HL-60/S4 (cell line): ENCODE results near the gene RAB11B.
"Not testable (repeated sequence)": the region's sequence is repeated elsewhere in the genome, so short reads cannot be mapped to it uniquely, and the experiment has no call there.

Experiments
- in situ Hi-C: fragments of 300-500 bp; cut with MboI; formaldehyde crosslinking; loops from 2 replicates; pipeline ENCODE4 v1.14.3; 2022; ENCODE audit warnings: low sequenced_read_pairs

The RAB11B gene

DNA sequence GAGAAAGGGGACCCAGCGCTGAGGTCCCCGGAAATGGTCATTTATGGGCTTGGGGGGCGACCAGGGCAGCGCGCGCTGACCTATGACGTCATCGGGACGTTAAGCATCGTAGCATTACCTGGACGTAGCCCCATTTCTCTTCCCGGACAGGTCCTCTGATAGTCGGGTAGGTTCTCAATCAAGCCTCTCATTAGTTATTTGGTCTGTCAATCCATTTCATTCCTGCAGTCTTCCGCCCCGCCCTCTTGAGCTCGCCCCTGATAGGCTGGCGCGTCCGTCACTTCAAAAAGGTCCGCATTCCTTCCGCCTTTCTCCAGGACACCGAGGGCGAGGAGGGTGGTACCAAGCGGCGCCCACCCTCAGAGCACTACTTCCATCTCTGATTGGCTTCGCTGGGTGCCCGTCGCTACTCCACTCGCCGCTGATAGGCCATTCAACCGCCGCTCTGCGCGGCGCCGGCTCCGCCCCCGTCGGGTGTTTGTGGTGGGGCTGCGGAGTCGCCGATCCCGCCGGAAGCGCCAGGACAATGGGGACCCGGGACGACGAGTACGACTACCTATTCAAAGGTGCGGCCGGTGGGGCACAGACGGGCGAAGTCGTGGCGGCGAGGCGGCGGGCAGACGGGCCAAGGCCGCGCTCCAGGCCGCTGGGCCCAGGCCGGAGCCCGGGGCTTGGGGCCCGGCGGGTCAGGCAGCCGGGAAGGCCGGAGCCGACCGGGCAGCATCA, at the start of gene RAB11B:
RAB11B (plus strand) TSS at position 470 of the 726 bp plus-strand sequence; CDS start at position 527, 57 bp downstream.
- in situ Hi-C loops: no loop called here

DNA sequence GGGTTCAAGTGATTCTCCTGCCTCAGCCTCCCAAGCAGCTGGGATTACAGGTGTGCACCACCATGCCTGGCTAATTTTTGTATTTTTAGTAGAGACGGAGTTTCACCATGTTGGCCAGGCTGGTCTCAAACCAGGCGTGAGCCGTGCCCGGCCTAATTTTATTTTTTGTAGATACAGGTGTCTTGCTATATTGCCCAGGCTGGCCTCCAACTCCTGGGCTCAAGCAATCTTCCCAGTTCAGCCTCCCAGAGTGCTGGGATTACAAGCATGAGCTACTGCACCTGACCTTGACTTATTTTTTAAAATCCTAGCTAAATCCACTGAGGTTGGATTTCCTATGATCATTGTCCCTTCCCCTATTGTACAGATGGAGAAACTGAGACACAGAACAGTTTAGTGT, 48.7 kb upstream of the RAB11B start:
- in situ Hi-C loops: not testable (repeated sequence)

DNA sequence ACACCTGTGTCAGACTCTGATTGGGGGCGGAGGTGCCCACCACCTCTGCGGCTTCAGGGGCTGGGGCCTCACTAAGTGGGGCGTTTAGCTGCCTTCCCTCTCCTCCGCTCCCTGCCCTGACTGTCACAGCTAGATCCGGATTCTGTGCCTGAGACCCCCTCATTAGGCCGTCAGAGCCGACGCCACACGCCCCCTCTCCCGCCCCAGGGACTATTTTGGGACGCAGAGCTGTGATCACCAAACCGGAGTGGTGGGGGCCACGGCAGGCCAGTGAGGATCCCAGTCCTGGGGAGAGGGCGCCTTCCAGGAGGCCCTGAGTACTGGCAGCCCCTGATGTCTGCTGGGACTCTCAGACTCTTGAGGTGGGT, 47.9 kb upstream of the RAB11B start:
- in situ Hi-C loops: no loop called here

DNA sequence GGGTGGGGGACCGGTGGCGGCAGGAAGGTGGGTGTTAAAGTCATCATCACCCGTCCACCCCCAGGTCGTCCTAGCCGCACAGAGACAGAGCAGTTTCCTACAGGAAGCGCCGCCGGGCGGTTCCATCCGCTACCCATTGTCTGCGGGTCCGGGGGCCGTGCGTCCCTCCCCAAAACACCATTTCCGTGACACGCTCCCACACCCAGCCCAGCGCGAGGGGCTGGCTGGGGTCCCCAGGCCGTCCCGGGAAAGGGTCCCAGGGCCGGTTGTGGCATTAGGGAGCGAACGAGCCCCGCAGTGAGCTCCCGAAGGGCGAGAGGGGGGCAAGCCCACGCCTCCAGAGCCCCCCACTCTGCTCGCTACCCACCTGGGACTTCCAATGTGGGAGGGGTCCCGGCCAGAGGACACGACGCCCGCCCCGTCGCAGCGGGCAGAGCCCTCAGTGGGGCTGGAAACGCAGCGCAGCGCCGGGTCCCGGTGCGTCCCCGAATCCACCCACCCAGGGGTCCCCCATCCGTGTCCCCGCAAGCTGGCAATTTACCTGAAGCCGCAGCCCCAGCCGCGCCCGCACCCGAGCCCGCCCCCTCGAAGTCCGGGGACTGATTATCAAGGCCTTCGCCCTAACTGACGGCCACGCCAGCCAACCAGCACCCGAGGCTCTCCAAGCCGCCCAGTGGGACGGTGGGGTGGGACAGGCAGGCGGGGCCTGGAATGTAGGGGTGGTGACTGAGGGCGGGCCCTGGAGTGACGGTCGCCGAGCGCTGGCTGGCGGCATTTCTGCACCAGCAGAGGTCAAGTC, 47.3 kb upstream of the RAB11B start, which contains the start of gene KANK3:
KANK3 (minus strand) TSS at position 579 of the 799 bp plus-strand sequence. CDS start 5,434 bp downstream, outside the sequence.
- in situ Hi-C loops: no loop called here

DNA sequence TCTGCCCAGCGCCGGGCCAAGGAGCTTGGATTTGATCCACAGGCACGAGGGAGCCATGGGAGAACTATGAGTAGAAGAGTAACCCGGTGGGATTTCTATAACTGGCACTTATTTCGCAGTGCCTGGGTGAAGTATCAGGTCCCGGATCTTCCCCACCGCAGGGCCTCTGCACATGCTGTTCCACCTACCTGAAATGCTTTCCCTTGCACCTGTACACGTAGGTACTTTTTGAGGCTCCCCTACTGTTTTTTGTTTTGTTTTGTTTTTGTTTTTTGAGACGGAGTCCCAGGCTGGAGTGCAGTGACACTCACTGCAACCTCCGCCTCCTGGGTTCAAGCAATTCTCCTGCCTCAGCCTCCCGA, 46.7 kb upstream of the RAB11B start:
- in situ Hi-C loops: no loop called here

DNA sequence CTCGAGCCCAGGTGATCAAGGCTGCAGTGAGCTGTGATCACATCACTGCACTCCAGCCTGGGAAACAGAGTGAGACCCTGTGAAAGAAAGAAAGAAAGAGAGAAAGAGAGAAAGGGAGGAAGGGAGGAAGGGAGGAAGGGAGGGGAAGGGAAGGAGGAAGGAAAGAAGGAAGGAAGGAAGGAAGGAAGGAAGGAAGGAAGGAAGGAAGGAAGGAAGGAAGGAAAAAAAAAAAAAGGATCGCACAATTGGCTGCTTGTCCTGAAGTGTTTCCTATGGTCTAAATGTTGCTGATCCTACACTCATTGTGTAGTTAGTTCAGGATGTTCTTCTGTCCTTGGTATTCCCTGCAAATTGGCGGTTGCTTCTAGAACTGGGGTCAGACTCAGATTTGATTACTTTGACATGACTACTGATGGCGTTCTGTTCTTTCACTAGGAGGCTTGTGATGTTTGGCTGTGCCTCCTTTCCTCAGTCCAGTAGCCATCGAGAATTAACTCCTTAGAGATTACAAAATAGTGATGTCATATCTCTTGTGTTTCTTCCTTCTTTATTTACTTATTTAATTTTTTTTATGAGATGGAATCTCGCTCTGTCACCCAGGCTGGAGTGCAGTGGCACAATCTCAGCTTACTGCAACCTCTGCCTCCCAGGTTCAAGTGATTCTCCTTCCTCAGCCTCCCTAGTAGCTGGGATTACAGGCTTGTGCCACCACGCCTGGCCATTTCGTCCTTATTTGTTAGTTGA, 40.4 kb upstream of the RAB11B start:
- in situ Hi-C loops: loop anchor here (25.0 kb wide), 1 partner anchor 238 kb away; the partner anchor contains the start of gene MYO1F

DNA sequence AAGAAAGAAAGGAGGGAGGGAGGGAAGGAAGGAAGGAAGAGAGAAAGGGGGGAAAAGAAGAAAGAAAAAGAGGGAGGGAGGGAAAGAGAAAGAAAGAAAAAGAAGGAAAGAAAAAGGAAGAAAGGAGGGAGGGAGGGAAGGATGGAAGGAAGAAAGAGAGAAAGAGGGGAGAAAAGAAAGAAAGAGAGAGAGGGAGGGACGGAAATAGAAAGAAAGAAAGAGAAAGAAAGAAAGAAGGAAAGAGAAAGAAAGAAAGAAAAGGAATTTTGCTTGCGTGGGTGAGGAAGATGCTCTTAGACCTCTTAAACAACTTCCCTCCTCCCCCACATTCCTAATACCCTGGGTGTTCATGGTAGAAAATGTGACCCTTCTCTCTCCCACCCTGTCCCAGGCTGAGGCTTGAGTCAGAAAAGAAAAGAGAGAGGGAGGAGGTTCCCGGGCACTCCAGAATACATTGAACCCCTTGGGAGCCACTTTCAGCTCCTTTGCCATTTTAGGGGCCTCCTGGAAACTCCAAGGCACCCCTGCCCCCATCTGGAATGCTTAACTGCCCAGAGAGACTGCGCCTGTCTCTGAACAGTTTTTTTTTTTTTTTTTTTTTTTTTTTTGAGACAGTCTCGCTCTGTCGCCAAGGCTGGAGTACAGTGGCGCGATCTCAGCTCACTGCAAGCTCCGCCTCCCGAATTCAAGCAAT, 37.9 kb upstream of the RAB11B start:
- in situ Hi-C loops: loop anchor here (25.0 kb wide), 1 partner anchor 235 kb away; the partner anchor contains the start of gene MYO1F

DNA sequence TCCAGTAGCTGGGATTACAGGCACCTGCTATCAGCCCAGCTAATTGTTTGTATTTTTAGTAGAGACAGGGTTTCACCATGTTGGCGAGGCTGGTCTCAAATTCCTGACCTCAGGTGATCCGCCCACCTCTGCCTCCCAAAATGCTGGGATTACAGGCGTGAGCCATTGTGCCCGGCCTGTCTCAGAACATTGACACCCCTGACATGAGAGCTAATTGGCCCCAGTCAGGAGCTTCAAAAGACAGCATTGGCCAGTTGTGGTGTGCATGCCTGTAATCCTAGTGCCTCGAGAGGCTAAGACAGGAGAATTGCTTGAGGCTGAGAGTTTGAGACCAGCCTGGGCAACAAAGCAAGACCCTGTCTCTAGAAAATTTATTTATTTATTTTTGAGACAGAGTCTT, 37.3 kb upstream of the RAB11B start:
- in situ Hi-C loops: loop anchor here (25.0 kb wide), 1 partner anchor 234 kb away; the partner anchor contains the start of gene MYO1F

DNA sequence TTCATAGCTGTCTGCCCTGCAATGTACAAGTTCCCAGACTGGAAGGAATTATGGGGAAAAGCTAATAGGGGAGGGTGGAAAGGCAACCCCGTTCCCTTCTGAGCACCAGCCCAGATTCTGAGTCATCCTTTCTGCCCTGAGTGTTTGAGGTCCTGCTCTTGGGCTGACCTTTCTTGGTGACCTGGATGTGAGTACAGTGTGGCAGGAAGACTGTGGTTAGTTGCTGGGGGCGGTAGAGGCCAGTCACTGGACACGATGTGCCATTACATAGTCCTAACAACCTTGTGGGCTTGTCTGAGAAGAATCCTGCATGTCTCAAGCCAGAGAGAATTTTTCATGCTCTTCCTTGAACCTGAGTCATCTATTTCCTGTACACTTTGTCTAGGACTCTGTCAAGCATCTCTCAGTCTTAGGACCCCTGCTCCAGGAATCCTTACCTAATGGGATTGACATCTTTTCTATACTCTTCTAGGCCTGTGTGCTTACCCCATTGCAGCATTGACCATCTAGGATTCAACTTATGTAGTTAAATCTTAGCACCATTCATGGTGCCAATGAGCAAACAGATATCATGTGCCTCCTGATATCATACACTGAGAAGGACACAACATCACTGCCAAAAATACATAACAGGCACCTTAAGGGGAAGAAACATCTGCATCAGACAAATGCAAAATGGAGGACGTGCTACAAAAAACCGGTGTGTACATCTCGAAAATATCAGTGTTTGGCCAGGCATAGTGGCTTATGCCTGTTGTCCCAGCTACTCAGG, 34.3 kb upstream of the RAB11B start:
- in situ Hi-C loops: loop anchor here (25.0 kb wide), 1 partner anchor 231 kb away; the partner anchor contains the start of gene MYO1F

DNA sequence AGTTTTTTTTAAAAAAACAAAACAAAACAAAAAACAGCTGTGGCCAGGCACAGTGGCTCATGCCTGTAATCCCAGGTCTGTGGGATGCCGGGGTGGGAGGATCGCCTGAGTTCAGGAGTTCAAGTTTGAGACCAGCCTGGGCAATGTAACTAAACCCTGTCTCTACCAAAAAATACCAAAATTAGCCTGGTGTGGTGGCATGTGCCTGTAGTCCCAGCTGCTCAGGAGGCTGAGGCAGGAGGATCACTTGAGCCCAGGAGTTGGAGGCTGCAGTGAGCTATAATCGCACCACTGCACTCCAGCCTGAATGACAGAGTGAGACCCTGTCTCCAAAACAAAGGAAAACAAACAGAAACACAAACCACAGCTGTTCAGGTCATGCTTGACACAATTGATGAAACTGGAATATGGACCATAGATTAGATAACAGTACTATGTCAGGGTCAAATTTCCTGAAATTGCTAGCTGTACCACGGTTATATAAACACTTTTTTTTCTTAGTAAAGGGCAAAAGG, 33.1 kb upstream of the RAB11B start:
- in situ Hi-C loops: loop anchor here (25.0 kb wide), 1 partner anchor 230 kb away; the partner anchor contains the start of gene MYO1F

DNA sequence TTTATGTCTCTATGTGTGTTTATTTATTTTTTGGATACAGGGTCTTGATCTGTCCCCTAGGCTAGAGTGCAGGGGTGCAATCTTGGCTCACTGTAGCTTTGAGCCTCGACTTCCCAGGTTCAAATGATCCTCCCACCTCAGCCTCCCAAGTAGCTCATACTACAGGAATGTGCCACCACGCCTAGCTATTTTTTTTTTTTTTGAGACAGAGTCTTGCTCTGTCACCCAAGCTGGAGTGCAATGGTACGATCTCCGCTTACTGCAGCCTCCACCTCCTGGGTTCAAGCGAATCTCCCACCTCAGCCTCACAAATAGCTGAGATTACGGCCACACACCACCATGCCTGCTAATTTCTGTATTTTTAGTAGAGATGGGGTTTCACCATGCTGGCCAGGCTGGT, 31.2 kb upstream of the RAB11B start:
- in situ Hi-C loops: loop anchor here (25.0 kb wide), 1 partner anchor 228 kb away; the partner anchor contains the start of gene MYO1F

DNA sequence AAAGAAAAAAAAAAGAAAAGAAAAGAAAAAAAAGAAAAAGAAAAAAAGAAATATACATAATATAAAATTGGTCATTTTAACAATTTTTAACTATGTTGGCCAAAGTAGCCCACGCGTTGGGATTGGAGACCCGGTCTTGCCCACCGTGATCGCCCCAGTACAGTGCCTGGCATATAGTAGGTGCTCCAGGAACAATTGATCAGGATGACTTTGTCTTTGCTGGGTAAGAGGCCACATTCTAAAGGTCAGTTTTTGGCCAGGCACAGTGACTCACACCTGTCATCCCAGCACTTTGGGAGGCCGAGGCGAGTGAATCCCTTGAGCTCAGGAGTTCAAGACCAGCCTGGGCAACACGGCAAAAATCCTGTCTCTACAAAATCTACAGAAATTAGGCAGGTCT, 30.0 kb upstream of the RAB11B start:
- in situ Hi-C loops: loop anchor here (25.0 kb wide), 1 partner anchor 227 kb away; the partner anchor contains the start of gene MYO1F

DNA sequence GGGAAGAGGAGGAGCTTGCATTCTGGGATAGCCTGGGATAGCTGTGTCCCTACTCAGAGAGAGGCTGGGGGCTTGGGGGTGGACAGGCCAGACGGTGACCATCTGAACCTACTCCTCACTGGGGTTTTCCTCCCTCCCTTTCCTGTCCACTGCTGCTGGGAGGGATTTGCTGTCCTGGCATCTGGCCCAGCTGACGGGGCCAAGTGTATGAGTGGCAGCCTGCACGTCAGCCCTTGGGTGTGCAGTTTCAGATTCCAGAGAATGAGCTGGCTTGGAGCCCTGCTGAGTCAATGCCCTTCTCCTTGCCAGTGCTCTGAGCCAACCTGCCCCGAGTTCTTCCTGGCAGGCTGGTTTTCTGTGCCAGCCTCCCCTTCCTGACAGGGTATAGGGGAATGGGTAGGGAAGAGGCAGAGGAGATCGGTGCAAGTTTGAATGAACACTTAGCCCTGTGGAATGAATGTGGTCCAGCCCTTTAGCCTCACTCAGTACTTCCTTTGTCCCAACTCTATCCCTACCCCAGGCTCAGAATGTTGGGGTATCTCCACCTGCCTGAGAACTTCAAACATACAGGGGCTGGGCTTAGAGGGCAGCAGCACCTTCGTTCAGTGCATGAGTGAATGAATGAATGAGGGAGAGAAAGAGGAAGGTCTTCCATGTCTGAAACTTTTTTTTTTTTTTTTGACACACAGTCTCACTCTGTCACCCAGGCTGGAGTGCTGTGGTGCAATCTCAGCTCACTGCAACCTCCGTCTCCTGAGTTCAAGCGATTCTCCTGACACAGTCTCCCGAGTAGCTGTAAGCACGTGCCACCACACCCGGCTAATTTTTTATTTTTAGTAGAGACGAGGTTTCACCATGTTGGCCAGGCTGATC, 28.0 kb upstream of the RAB11B start:
- in situ Hi-C loops: loop anchor here (25.0 kb wide), 1 partner anchor 225 kb away; the partner anchor contains the start of gene MYO1F

DNA sequence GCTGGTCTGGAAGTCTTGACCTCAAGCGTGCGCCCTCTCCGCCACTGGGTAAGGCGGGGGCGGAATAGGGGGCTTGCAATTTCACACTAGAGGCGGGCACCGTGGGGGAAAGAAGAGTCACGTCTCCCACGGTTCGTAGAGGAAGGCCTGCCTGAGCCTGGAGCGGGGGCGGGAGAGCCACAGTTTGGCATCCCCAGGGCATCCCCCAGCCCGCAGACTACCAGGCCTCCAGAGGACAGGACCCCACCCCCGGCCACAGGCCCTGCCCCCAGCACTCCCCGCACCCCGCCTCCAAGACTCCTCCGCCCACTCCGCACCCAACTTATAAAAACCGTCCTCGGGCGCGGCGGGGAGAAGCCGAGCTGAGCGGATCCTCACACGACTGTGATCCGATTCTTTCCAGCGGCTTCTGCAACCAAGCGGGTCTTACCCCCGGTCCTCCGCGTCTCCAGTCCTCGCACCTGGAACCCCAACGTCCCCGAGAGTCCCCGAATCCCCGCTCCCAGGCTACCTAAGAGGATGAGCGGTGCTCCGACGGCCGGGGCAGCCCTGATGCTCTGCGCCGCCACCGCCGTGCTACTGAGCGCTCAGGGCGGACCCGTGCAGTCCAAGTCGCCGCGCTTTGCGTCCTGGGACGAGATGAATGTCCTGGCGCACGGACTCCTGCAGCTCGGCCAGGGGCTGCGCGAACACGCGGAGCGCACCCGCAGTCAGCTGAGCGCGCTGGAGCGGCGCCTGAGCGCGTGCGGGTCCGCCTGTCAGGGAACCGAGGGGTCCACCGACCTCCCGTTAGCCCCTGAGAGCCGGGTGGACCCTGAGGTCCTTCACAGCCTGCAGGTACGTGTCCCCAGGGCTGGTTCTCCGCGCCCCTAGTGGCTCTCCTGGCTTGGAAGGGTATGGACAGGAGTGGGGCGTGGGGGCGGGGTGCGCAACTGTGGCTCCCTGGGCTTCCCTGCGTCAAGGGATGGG, 26.1 kb upstream of the RAB11B start, which contains the start of gene ANGPTL4:
ANGPTL4 (plus strand) TSS at position 353 of the 969 bp plus-strand sequence; CDS start at position 520, 167 bp downstream.
- in situ Hi-C loops: loop anchor here (25.0 kb wide), 1 partner anchor 223 kb away; the partner anchor contains the start of gene MYO1F

DNA sequence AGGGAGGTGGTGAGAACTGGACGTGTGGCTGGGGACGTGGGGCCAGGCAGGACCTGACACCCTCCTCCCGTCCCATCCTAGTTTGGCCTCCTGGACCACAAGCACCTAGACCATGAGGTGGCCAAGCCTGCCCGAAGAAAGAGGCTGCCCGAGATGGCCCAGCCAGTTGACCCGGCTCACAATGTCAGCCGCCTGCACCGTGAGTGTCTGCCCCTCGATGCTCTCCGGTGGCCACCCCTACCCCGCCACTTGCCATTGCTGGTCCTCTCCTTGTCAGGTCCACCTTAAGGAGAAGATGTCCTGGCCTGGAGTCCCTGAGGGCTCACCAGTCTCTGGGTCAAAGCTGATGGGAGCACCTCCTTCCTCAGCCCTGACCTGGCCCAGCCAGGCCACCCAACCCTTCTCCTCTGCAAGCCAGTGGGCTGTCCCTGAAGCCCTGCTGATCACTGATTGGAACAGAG, 24.0 kb upstream of the RAB11B start:
- in situ Hi-C loops: loop anchor here (25.0 kb wide), 1 partner anchor 221 kb away; the partner anchor contains the start of gene MYO1F

DNA sequence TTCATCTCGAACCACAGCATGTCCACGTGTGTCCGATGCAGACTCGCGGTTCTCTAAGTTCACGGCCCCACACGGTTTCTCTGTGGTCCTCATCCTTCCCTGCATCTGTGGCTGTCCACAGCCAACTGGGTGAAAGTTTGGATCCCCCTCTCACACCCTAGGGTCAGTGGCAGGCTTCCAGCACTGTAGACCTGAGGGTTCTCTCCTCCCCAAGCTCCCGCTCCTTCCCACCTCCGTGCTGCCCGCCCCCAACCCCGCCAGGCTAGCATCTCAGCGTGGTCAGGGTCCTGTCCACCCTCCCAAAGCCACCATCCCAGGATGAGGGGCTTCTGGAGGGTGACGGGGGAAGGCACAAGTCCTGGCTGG, 23.2 kb upstream of the RAB11B start:
- in situ Hi-C loops: loop anchor here (25.0 kb wide), 1 partner anchor 220 kb away; the partner anchor contains the start of gene MYO1F
